GM12878 (cell line): ENCODE data around the gene BBS9. TPM values are rescaled to one million over a fixed set of nuclear protein-coding genes. Genes with fewer than 3 reads are reported as not detected.
A peak's percentile ranks its signal among the peaks of the same experiment; 100 is the strongest.

Experiments
- CHD1 ChIP-seq: IDR thresholded peaks from 2 replicates; pipeline ENCODE4 v1.6.1; 2012; ENCODE audit warnings: low read depth, low read length, improper control_type of control experiment
- CREM ChIP-seq: IDR thresholded peaks from 2 replicates; pipeline ENCODE4 v1.6.1; 2014; ENCODE audit warnings: antibody characterized with exemption, low read depth
- FOXK2 ChIP-seq: fragments of 450-650 bp; IDR thresholded peaks from 2 replicates; pipeline ENCODE4 v1.6.1; 2017; ENCODE audit warnings: mild to moderate bottlenecking, moderate library complexity
- POLR2AphosphoS5 ChIP-seq: IDR thresholded peaks from 2 replicates; pipeline ENCODE4 v1.6.1; 2011; ENCODE audit warnings: mild to moderate bottlenecking, low read length, inconsistent platforms
- POU2F2 ChIP-seq: IDR thresholded peaks from 3 replicates; pipeline ENCODE4 v1.6.1; 2011; ENCODE audit warnings: low read depth, mild to moderate bottlenecking, low read length, borderline replicate concordance
- RAD21 ChIP-seq: IDR thresholded peaks from 2 replicates; pipeline ENCODE4 v1.6.1; 2011; ENCODE audit warnings: mild to moderate bottlenecking, low read depth, low read length, moderate library complexity; ENCODE audit not compliant: insufficient read depth
- TAF1 ChIP-seq: IDR thresholded peaks from 2 replicates; pipeline ENCODE4 v1.6.1; 2011; ENCODE audit warnings: mild to moderate bottlenecking, low read depth, low read length, borderline replicate concordance
- polyA plus RNA-seq, 11 experiments: library from polyadenylated mRNA; depleted of rRNA in 4 of 11; unstranded in 6 of 11; stranded (reverse) in 5 of 11; fragments of >200 nt; fragmentation: Nextera tagmentation in 4 of 11; fragmentation: Illumina TruSeq in 1 of 11; extraction: Ambion mirVana in 4 of 11; extraction: Trizol in 1 of 11; gene quantifications; 1 replicate in 1 of 11; 2 replicates in 10 of 11; pipeline versions ENCODE4 v1.2.1 to v1.2.3, GENCODE V29; 2011 to 2016; ENCODE audit warnings: inconsistent platforms in 2 of 11, missing spikeins in 2 of 11, low read depth in 1 of 11
- total RNA-seq, 4 experiments: library from RNA; depleted of rRNA in 3 of 4; stranded (reverse); fragments of >200 nt in 3 of 4; fragmentation: Illumina TruSeq in 1 of 4; extraction: Trizol in 1 of 4; gene quantifications; 2 replicates each; pipeline versions ENCODE4 v1.2.1 to v1.2.3, GENCODE V29; 2013 to 2021
- TF ChIP-seq, protein P1 (sequence below): IDR thresholded peaks from 2 replicates; pipeline ENCODE4 v1.6.1; 2011; ENCODE audit warnings: borderline replicate concordance, low read depth, mild to moderate bottlenecking, moderate library complexity, mixed read lengths, low read length; ENCODE audit not compliant: insufficient read depth; ENCODE audit errors: extremely low read length
- TF ChIP-seq, protein P2 (sequence below): IDR thresholded peaks from 2 replicates; pipeline ENCODE4 v1.6.1; 2012; ENCODE audit warnings: low read depth, low read length, improper control_type of control experiment

BBS9 gene
- total and polyA plus RNA-seq, 10 of the 15 experiments (the other 5 are each of a cell fraction or from before 2014, with no cell fraction given) = 1.2 to 5.6 (median 2.3) TPM

- TF ChIP-seq POU2F2 (peak; percentile 35; the same call in 1 of the 3 replicates), CHD1 (no peak), FOXK2 (peak; percentile 56), RAD21 (no peak), POLR2AphosphoS5 (peak; percentile 50; the same call in 1 of the 2 replicates), TAF1 (peak; percentile 21; the same call in 1 of the 2 replicates), CREM (peak; percentile 41; the same call in 1 of the 2 replicates)
- TF ChIP-seq, protein P1, sequence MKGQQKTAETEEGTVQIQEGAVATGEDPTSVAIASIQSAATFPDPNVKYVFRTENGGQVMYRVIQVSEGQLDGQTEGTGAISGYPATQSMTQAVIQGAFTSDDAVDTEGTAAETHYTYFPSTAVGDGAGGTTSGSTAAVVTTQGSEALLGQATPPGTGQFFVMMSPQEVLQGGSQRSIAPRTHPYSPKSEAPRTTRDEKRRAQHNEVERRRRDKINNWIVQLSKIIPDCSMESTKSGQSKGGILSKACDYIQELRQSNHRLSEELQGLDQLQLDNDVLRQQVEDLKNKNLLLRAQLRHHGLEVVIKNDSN = peak; percentile 76
- TF ChIP-seq, protein P2, sequence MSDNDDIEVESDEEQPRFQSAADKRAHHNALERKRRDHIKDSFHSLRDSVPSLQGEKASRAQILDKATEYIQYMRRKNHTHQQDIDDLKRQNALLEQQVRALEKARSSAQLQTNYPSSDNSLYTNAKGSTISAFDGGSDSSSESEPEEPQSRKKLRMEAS = peak; percentile 48; the same call in 1 of the 2 replicates
- TF ChIP-seq, all 136 proteins: peak for 34
Observed at GRCh38 chr7:33128990-33129805, at the start of gene BBS9 (continued).
